Pancreas (tissue), 10 donors: ENCODE data around the gene BCKDHB. TPM values are rescaled to one million over a fixed set of nuclear protein-coding genes. Genes with fewer than 3 reads are reported as not detected.
A peak's percentile ranks its signal among the peaks of the same experiment; 100 is the strongest.

ENCODE experiments used
- ATAC-seq, 4 donors: fragments of 200-7000 bp; cut with Tn5 transposase; one replicate each; pipeline versions ENCODE4 v1.8.0 to v1.9.1; 2020; ENCODE audit warnings: mild to moderate bottlenecking in 4 of 4, moderate library complexity in 4 of 4
- DNase-seq, 6 donors: peaks; one replicate each; pipeline ENCODE4 v3.0.0-alpha.2; 2020
- FAIRE-seq: peaks from 2 replicates; lab custom pipeline; 2012; peaks lifted over from hg19 to GRCh38; lab: Jason Lieb, UNC
- H3K27ac ChIP-seq, 4 donors: fragments of 200-600 bp; sonication (generic); 1 replicate in 3 of 4; 2 replicates in 1 of 4; pipeline versions ENCODE4 v1.5.0 to v1.8.0; 2020
- H3K27me3 ChIP-seq, 4 donors: fragments of 200-600 bp; one replicate each; pipeline ENCODE4 v1.8.0; 2021
- H3K36me3 ChIP-seq, 3 donors: fragments of 200-600 bp; sonication (generic) in 1 of 3; one replicate each; pipeline versions ENCODE4 v1.5.0 to v1.8.0; 2020 to 2021
- H3K4me1 ChIP-seq, 3 donors: fragments of 200-600 bp; one replicate each; pipeline ENCODE4 v1.8.0; 2021
- H3K4me3 ChIP-seq, 4 donors: fragments of 200-600 bp; sonication (generic) in 2 of 4; one replicate each; pipeline versions ENCODE4 v1.5.0 to v1.8.0; 2020 to 2021
- H3K9me3 ChIP-seq, 4 donors: fragments of 200-600 bp; one replicate each; pipeline ENCODE4 v1.8.0; 2021
- CTCF ChIP-seq, 4 donors: fragments of 200-600 bp; sonication (generic) in 3 of 4; IDR thresholded peaks; one replicate each; pipeline versions ENCODE4 v1.5.0 to v1.8.0; 2021; ENCODE audit warnings: antibody characterized with exemption in 4 of 4
- WGBS, 2 donors: extraction: QIAGEN DNeasy Blood & Tissue Kit; methylation state at CpG; one replicate each; pipeline ENCODE4 v1.1.7; 2013; 5-methylcytosine and 5-hydroxymethylcytosine counted together
- intact Hi-C, 3 donors: fragments of 100-400 bp; cut with DNase I; formaldehyde crosslinking; loops; one replicate each; pipeline versions ENCODE4 v1.11.1 to v1.14.2; 2022
- polyA plus RNA-seq, 2 donors: library from polyadenylated mRNA; stranded (reverse); fragments of 200-250 nt; gene quantifications; one replicate each; pipeline ENCODE4 v1.2.3, GENCODE V29; 2013
- total RNA-seq, 6 donors: library from RNA; stranded (reverse); fragmentation: NEBNext Ultra II Directional in 4 of 6; extraction: Animal tissue kit (Norgen Biotek cat#: 25700) in 4 of 6; gene quantifications; one replicate each; pipeline versions ENCODE4 v1.2.1 to v1.2.4, GENCODE V29; 2021 to 2023
- donor health status: healthy with polysubstance abuse.
- donor health status: DM: no; HTN: no; CAD: no; lungs with moderate emphysema.
- donor health status: DM: no; HTN: no; CAD: no.
- donor health status: control.
- donor health status: control.
- donor health status: Bipolar disorder and iron deficiency.
- donor health status: DM: yes; HTN: yes; CAD: no.
- donor health status: DM: no; HTN: no; CAD: no.
- donor health status: DM: no; HTN: no; CAD: no.
- donor health status: DM: yes; HTN: yes; CAD: no.

The BCKDHB gene
- total and polyA plus RNA-seq, 8 donors, result 4.8 to 16.8 (median 10.5) TPM

- no peaks in the 10 kb centered on the region for H3K9me3 ChIP-seq
- no peak for TF ChIP-seq CTCF (IDR thresholded peaks at IDR 0.05)
- H3K36me3 ChIP-seq, result no peaks in the 10 kb centered on the region
- FAIRE-seq, result no peak
- H3K27ac ChIP-seq, result no peak overlapping the region
- ATAC-seq, result no peak
- H3K4me3 ChIP-seq, result no peak overlapping the region
- H3K27me3 ChIP-seq, result no peaks in the 10 kb centered on the region
- intact Hi-C loops, result no loop called here
- WGBS, 2 donors, result 96 to 100% methylated on average over 1 of the region's 1 CpG
- H3K4me1 ChIP-seq, result no peaks in the 10 kb centered on the region
- DNase-seq, result no peak
Measured at GRCh38 chr6:80356000-80356399, 249.5 kb downstream of the BCKDHB start.

- Histone ChIP-seq H3K4me3 (no peak overlapping the region), H3K36me3 (no peaks in the 10 kb centered on the region), H3K27me3 (no peaks in the 10 kb centered on the region), H3K4me1 (no peaks in the 10 kb centered on the region), H3K27ac (no peak overlapping the region), H3K9me3 (no peaks in the 10 kb centered on the region)
- intact Hi-C loops, result no loop called here
- ATAC-seq (no peak), DNase-seq (no peak), FAIRE-seq (peak; percentile 74)
- no peak for TF ChIP-seq CTCF (IDR thresholded peaks at IDR 0.05)
- 73 to 77% methylated on average over 1 to 2 of the region's 2 CpGs for WGBS, 2 donors
Measured at GRCh38 chr6:80356545-80356944, 250.1 kb downstream of the BCKDHB start.

GRCh38 chr6:80357081-80357480 is 250.6 kb downstream of the BCKDHB start:
- DNase-seq (no peak), ATAC-seq (no peak), FAIRE-seq (no peak)
- H3K4me3 ChIP-seq, result no peak overlapping the region
- intact Hi-C loops, result no loop called here
- no peaks in the 10 kb centered on the region for H3K36me3 ChIP-seq
- H3K27me3 ChIP-seq, result no peaks in the 10 kb centered on the region
- H3K9me3 ChIP-seq, result no peaks in the 10 kb centered on the region
- no peak overlapping the region for H3K27ac ChIP-seq
- 79% methylated on average over 2 of the region's 2 CpGs for WGBS, 2 donors
- H3K4me1 ChIP-seq, result no peaks in the 10 kb centered on the region
- no peak for TF ChIP-seq CTCF (IDR thresholded peaks at IDR 0.05)

GRCh38 chr6:80357674-80358073 is 251.2 kb downstream of the BCKDHB start:
- peak in 1 of 4 donors; percentile 17 for ATAC-seq
- H3K4me1 ChIP-seq, result no peaks in the 10 kb centered on the region
- no peaks in the 10 kb centered on the region for H3K36me3 ChIP-seq
- H3K27ac ChIP-seq, result no peak overlapping the region
- TF ChIP-seq CTCF (IDR thresholded peaks at IDR 0.05), result no peak
- intact Hi-C loops, result no loop called here
- 88 to 89% methylated on average over 2 of the region's 2 CpGs for WGBS, 2 donors
- no peak for DNase-seq
- no peak for FAIRE-seq
- H3K4me3 ChIP-seq, result no peak overlapping the region
- H3K9me3 ChIP-seq, result no peaks in the 10 kb centered on the region
- no peaks in the 10 kb centered on the region for H3K27me3 ChIP-seq

- DNase-seq (no peak), FAIRE-seq (no peak), ATAC-seq (no peak)
- H3K4me3 ChIP-seq, result no peak overlapping the region
- intact Hi-C loops, result no loop called here
- 92 to 95% methylated on average over 3 of the region's 3 CpGs for WGBS, 2 donors
- no peak for TF ChIP-seq CTCF (IDR thresholded peaks at IDR 0.05)
- H3K36me3 ChIP-seq, result no peaks in the 10 kb centered on the region
- no peaks in the 10 kb centered on the region for H3K27me3 ChIP-seq
- H3K4me1 ChIP-seq, result no peaks in the 10 kb centered on the region
- no peak overlapping the region for H3K27ac ChIP-seq
- H3K9me3 ChIP-seq, result no peaks in the 10 kb centered on the region
Measured at GRCh38 chr6:80363501-80364122, 257.1 kb downstream of the BCKDHB start.
